Measurements from ENCODE around the gene FOXA1.

The FOXA1 gene

DNA sequence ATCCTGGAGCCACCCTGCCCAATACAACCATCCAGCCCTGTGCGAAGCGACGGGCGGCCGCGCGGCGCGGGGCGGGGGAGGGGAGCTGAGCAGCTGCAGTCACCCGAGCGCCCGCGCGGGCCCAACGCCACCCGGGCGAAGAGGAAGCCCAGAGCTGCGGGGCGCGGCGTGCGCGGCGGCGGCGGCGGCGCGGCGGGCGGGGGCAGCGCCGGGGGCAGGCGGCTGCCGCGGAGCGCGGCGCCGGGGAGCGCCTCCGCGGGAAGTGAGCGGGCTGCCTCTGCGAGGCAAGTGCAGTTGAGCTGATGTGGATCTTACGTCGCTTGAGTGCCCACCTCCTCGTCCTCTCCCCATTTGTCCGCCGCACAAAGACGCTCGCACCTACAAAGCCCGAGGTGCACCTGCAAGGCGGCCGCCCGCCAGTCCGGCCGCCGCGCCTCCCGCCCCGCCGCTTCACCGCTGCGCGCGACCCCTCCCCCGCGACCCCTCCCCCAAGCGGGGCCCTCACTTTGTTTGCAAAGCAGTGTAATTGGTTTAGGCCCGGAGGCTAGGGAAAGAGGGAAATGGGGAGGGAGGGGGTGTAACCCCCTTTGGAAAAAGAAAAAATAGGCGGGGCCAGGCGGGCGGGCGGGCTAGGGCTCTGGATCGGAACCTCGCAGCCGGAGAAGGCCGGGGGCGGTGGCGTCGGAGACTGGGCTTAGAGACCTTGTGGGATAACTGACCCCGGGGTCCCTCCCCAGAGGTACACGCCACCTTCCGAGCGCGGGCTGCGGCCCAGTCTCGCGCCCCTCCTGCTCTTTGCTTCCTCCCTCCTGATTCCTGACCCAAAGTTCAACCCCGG is at the start of gene FOXA1, which contains the start of gene TTC6:
FOXA1 (minus strand) TSS at position 279 of the 838 bp plus-strand sequence; CDS start at position 2, 277 bp downstream.
TTC6 (plus strand) TSS at position 659 of the 838 bp plus-strand sequence. CDS start 26,436 bp downstream, outside the sequence.
- DNase-seq (ENCODE audit: low read depth) = no peak

DNA sequence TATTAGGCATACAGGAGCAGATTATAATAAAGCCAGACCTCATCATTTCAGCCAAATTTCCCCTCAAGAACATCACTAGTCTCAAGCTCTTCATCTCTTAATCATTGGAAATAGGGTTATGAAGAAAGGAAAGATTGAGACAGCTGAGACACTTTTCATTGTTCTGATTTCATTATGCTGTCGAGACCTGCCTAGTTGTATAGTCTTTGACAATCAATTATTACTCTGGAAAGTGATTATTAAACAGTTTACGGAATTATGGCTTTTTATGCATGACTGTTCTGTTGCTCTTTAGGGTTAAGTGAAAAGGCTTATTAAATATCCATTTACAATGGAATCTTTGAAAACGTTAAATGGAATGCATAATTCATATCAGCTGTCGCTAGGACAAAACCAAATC is 48.7 kb upstream of the FOXA1 start:
- no peak for DNase-seq (ENCODE audit: low read depth)

DNA sequence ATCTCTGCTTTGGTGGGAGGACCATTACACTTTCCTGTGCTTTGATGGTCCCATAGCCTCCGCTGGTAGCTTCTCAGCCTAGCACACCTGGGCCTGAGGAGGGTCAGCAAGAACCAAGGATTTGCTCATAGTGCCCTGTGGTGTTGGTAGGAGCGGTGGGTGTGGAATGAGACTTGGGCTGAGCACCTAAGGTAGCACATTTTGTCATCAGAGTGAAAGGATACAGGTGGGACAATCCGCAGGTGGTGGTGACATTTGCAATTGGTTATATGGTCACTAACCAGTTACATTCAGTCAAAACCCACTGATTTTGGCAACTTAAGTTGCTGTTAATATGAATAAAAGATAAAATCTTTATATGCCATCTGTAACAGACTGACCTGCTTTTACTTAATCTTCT is 47.1 kb upstream of the FOXA1 start:
- no peak for DNase-seq (ENCODE audit: low read depth)

- DNase-seq (ENCODE audit: low read depth) = no peak
These were observed 46.1 kb upstream of the FOXA1 start for GRCh38 chr14:37641117-37641516.

- DNase-seq (ENCODE audit: low read depth) = no peak
These were observed 43.5 kb upstream of the FOXA1 start for GRCh38 chr14:37638599-37638998.

DNA sequence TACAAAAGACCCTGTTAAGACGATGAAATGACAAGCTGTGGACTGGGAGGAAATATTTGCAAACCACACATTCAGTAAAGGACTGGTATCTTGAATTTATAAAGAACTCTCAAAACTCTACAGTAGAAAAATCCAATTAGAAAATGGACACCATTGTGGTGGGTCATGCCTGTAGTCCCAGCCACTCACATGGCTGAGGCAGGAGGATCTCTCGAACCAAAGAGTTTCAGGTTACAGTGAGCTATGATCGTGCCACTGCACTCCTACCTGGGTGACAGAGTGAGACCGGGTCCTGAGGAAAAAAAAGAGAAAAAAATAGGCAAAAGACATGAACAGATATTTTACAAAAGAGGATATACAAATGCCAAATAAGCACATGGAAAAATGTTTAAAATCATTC is 42.3 kb upstream of the FOXA1 start:
- no peak for DNase-seq (ENCODE audit: low read depth)

GRCh38 chr14:37625597-37626595 is 30.8 kb upstream of the FOXA1 start:
- DNase-seq (ENCODE audit: low read depth) = no peak

GRCh38 chr14:37623971-37624370 is 28.9 kb upstream of the FOXA1 start:
- no peak for DNase-seq (ENCODE audit: low read depth)

GRCh38 chr14:37623426-37623951 is 28.4 kb upstream of the FOXA1 start:
- DNase-seq (ENCODE audit: low read depth) = no peak

DNA sequence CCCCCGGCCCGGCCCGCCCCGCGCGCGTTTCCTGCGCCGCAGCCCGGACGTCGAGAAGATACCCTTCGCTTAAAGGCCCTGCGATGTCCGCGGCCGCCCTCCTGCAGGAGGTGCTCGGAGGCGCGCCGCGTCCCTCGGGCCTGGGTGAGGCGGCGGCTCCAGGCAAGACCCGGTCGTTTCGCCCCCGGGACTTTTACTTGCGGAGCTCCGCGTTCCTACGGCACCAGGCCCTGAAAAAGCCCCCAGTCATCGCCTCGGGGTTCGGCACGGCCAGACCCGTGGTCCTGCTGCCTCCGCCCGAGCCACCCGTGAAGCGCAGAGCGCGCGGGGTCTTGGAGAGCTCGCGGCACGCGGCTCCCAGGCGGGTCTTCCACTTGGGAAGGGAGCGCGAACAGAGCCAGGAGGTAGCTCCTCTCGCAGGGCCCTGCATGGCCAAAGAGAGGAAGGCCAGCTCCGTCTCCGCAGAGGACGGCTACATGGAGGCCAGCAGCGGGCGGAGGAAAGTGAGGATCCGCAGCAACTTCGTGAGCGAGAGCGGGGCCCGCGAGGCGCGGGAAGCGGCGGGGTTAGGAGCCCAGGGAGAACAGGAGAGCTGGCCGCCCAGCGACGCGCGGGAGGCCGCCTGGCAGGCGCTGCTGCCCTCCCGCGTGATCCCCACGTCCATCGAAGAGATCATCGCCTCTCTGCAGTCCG is 27.3 kb upstream of the FOXA1 start:
- DNase-seq (ENCODE audit: low read depth) = no peak

DNA sequence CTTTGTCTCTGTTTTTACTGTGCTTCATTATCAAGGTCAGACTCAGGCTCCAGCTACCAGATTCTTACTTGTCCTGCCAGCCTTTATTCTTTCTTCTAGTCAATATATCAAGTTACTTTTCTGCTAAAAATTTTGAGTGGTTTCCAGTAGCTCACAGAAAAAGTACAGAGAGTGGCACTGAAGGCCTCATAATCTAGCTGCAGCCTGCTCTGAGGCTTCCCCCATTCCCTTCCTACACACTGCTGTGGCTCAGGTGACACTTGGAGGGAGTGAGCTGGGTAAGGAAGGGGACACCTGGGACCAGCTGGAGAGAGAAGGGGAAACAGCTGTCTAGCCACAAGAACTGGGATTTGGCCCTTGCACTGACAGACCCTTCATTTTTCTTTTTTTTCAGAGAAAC is 25.8 kb upstream of the FOXA1 start:
- no peak for DNase-seq (ENCODE audit: low read depth)

DNA sequence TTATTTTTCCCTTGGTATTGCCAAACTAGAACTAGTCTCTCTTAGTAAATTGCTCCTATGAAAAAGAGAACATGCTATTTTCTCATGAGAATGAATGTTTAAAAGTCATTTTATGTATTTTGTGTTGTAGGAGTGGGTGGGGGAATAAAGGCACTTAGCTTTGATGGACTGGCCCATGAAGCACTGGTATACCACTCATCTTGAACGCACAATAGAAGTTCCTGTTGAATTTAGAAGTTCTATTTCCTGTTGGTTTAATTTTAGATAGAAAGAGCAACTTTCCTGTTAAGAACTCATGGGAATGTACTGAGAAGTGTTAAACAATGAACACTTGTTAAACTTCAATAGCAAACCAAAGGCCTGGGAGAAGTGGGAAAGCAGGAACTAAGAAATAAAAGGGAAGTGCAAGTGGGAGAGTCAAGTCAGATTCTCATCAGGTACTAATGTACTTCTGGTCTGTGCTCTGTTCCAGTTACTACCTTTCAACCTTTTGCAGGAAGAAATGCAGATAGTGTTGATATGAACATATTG is 23.5 kb upstream of the FOXA1 start:
- no peak for DNase-seq (ENCODE audit: low read depth)

DNA sequence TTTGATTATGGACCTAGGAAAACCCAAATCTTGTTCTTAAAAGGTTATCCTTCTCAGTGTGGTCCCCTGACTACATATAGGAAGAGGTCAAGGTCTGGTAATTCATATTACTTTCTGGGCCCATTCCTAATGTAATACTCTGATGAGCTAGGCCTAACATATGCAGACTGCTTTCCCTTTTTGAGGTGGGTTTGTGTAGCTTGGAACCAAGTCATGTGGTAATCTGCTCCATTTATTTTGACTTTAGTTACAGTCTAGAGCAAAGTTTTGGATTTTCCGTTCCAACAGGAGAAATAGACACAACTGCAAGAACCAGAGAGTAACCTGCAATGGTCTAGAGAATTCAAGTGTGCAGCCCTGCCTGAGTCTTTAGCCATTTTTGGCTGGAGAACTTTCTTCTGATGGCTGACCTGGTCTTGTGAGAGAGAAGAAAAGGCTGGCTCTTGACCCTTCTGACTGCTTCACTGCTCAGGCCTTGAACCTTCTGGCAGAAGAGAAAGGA is 22.9 kb upstream of the FOXA1 start:
- DNase-seq (ENCODE audit: low read depth) = no peak

- no peak for DNase-seq (ENCODE audit: low read depth)
These were observed 21.8 kb upstream of the FOXA1 start for GRCh38 chr14:37616853-37617252.

- DNase-seq (ENCODE audit: low read depth) = no peak
These were observed 20.7 kb upstream of the FOXA1 start for GRCh38 chr14:37615582-37616289.

DNA sequence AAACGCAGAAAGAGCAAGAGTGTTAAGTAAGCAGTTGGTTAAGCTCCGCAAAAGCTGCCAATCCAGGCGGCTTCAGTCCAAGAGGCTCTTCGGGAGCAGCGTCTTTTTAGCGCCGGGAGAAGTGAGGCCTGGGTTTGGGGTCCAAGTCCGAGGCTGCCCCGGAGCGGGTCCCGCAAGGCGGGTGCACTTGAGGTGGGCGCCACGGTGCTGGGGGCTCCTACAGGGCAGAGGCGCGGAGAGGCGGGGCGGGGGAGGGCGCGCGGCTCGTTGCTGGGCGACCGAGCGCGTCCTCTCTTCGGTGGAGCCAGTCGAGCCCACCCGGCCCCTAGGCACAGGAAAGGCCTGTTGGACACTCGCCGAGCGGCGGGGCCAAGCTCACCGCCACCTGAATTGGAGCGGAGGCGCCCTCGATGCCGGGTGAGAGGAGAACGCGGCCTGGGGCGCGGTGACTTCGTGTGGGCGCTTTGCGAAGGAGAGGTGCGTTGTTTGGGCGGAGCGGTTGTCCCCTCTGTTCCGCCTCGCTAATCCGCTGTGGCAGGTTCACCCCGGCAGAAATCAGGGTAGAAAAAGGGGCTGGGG is 16.0 kb upstream of the FOXA1 start:
- DNase-seq (ENCODE audit: low read depth) = no peak

DNA sequence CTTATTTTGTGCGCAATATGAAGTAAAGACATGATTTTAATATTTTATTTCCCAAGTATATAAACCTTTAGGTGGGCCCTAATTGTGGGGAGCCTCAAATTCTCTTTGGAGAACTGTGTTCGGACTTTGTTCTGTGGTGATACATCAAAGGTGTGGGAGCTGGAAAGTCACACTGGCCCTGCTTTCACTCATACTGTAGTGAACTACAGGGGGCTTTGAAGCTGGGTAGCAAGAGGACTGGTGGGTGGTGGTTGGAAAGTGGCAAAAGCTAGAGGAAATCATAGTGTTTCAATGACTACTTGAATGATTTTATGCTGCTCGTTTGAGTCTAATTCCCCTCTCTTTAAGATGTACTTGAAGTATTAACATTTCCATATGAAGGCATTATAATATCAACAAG is 13.6 kb upstream of the FOXA1 start:
- no peak for DNase-seq (ENCODE audit: low read depth)

- no peak for DNase-seq (ENCODE audit: low read depth)
These were observed 11.6 kb upstream of the FOXA1 start for GRCh38 chr14:37606678-37607077.

DNA sequence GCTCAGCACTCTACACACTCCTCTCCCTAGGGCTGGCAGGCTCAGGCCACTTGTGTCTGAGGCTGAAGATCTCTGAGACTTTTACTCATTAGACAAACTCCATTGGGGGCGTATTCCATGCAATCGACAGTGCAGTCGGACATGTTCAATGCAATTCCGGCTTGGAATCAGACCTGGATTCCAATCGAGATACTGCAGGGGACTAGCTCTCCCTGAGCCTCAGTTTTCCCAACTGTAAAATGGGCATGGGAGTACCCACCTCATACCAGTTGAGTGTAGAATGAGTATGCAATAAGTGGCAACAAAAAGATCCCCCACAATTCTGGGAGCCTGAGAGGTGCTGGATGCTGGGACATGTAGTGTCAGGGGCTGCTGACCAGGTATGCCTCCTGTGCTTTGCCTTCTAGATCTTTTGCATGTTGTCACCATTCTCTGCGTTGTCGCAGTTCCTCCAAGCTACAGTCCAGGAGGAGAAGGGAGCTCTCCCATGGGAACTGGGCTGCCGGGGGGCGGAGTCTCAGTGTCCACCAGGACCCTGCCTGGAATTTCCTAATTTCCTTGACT is 8.7 kb upstream of the FOXA1 start:
- no peak for DNase-seq (ENCODE audit: low read depth)
